ENCODE measurements around the gene GPR137.

Gene GPR137

DNA sequence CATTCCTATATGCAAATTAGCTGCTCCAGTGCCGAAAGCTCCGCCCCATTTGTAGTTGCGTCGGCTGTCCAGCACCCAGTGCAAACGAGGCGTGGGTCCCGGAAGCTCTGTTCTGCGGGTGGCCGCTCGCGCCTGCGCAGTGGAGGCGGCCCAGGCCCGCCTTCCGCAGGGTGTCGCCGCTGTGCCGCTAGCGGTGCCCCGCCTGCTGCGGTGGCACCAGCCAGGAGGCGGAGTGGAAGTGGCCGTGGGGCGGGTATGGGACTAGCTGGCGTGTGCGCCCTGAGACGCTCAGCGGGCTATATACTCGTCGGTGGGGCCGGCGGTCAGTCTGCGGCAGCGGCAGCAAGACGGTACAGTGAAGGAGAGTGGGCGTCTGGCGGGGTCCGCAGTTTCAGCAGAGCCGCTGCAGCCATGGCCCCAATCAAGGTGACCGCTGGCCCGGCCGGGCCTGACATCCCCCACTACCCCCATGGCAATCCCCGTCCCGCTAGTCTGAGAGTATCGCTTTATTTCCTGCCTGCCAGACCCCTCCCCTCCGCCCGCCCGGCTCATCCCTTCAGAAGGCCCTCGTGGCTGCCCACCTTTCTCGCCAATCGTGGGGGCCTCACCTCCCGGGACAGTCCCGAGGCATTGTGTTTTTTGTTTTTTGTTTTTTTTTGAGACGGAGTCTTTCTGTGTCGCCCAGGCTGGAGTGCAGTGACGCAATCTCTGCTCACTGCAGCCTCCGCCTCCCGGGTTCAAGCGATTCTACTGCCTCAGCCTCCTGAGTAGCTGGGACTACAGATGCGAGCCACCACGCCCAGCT is 32.5 kb downstream of the GPR137 start, which contains the start of gene PRDX5:
PRDX5 (plus strand) TSS at position 161 of the 805 bp plus-strand sequence; CDS start at position 256, 95 bp downstream.
- TF ChIP-seq, protein P1, sequence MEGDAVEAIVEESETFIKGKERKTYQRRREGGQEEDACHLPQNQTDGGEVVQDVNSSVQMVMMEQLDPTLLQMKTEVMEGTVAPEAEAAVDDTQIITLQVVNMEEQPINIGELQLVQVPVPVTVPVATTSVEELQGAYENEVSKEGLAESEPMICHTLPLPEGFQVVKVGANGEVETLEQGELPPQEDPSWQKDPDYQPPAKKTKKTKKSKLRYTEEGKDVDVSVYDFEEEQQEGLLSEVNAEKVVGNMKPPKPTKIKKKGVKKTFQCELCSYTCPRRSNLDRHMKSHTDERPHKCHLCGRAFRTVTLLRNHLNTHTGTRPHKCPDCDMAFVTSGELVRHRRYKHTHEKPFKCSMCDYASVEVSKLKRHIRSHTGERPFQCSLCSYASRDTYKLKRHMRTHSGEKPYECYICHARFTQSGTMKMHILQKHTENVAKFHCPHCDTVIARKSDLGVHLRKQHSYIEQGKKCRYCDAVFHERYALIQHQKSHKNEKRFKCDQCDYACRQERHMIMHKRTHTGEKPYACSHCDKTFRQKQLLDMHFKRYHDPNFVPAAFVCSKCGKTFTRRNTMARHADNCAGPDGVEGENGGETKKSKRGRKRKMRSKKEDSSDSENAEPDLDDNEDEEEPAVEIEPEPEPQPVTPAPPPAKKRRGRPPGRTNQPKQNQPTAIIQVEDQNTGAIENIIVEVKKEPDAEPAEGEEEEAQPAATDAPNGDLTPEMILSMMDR (IDR thresholded peaks at IDR 0.05; ENCODE audit: low read depth, low read length), result peak; percentile 1
- DNase-seq (ENCODE audit: low read depth in 2 of 2), result peak; percentile 97 to 98
- H3K4me3 ChIP-seq (replicated peaks in 1 of 2; ENCODE audit: low read depth in 2 of 2, low read length in 2 of 2), result peak within 1 kb of the TSS; percentile 96 to 98

DNA sequence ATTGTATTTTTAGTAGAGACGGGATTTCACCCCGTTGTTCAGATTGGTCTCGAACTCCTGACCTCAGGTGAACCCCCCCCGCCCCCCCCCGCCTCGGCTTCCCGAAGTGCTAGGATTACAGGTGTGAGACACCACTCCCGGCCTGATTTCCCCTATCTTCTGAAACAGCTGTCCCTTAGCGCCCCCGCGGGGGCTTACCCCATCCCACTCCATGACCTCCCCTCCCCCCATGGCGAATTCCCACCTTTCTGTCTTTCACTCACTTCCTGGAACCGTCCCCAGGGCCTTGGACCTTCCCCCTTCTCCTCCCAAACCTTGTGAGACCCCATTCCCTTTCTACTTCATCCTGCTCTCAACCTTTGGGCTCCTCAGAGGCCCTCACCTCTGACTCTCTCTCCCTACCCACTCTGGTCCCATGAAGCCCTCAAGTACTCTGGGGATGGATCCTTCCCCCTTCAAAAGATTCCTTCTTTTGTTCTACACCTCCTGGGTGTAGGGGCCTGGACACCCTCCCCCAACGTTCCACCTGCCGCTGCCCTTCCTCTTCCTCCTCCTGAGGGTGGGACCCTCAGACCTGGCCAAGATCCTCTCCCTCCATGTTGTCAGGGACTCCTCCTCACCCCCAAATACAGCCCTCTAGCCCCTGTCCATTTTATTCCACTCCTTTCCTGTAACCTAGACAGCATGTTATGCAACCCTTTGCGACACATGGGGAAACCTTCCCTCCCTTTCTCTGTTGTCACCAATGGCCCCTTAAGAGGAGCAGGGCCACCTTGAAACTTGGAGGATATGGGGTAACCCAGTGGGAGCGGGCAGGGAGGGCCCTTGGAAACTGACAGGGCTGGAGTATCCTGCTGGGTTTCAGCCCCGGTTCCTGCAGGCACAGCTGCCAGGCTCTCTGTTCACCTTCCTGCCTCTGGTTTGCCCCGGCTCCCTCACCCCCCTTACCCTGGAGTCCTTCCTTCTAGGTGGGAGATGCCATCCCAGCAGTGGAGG is 33.4 kb downstream of the GPR137 start:
- DNase-seq (ENCODE audit: low read depth in 2 of 2), result no peak
- peak overlapping the region; percentile 96 to 98 for H3K4me3 ChIP-seq (replicated peaks in 1 of 2; ENCODE audit: low read depth in 2 of 2, low read length in 2 of 2)
- TF ChIP-seq, protein P1 (IDR thresholded peaks at IDR 0.05; ENCODE audit: low read depth, low read length), result no peak

DNA sequence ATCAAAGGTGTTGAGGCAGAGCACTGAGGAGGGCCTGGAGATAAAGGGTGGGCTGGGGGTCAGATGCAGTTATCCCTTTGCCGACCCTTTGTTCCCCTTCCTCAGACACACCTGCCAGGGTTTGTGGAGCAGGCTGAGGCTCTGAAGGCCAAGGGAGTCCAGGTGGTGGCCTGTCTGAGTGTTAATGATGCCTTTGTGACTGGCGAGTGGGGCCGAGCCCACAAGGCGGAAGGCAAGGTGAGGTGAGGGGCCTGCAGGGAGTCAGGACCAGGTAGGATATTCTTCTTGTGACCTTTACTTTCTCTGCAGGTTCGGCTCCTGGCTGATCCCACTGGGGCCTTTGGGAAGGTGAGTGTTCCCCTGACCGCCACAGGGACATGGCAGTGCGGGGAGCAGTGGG is 34.9 kb downstream of the GPR137 start:
- DNase-seq (ENCODE audit: low read depth in 2 of 2), result no peak
- H3K4me3 ChIP-seq (replicated peaks in 1 of 2; ENCODE audit: low read depth in 2 of 2, low read length in 2 of 2), result no peak overlapping the region
- TF ChIP-seq, protein P1 (IDR thresholded peaks at IDR 0.05; ENCODE audit: low read depth, low read length), result no peak

DNA sequence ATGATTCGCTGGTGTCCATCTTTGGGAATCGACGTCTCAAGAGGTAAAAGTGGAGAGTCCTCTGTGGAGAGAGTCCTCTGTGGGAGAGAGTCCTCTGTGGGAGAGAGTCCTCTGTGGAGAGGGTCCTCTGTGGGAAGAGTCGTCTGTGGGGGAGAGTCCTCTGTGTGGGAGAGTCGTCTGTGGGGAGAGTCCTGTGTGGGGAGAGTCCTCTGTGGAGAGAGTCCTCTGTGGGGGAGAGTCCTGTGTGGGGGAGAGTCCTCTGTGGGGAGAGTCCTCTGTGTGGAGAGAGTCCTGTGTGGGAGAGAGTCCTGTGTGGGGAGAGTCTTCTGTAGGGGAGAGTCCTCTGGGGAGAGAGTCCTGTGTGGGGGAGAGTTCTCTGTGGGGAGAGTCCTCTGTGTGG is 35.4 kb downstream of the GPR137 start:
- H3K4me3 ChIP-seq (replicated peaks in 1 of 2; ENCODE audit: low read depth in 2 of 2, low read length in 2 of 2), result no peak overlapping the region

DNA sequence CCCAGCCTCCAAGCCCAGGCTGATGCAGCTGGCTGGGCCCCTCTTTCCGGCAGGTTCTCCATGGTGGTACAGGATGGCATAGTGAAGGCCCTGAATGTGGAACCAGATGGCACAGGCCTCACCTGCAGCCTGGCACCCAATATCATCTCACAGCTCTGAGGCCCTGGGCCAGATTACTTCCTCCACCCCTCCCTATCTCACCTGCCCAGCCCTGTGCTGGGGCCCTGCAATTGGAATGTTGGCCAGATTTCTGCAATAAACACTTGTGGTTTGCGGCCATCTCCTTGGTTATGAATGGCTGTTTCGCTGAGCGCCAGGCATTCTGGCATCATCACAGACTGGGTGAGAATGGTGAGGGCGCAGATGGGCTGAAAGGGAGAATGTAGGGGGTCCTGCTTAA is 35.9 kb downstream of the GPR137 start:
- TF ChIP-seq, protein P1 (IDR thresholded peaks at IDR 0.05; ENCODE audit: low read depth, low read length), result no peak
- no peak overlapping the region for H3K4me3 ChIP-seq (replicated peaks in 1 of 2; ENCODE audit: low read depth in 2 of 2, low read length in 2 of 2)
- DNase-seq (ENCODE audit: low read depth in 2 of 2), result no peak

More for the DNA sequence above, 35.4 kb downstream of the GPR137 start:
- DNase-seq (ENCODE audit: low read depth in 2 of 2), result no peak
- TF ChIP-seq, protein P1 (IDR thresholded peaks at IDR 0.05; ENCODE audit: low read depth, low read length), result no peak

DNA sequence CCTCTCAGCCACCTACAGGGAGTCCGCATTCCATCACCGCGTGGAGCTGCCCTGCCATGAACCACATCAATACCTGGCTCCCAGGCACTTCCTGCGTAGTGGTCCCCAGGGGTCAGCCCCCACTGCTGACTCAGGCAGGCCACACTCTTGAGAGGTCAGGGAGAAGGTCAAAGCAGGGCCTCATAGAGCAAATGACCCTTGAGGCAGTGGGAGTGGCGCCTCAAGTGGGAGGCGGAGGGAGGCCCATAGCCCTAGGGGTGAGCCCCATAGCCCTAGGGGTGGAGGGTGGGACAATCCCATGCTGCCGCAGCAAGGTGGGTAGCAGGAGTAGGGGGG is 37.2 kb downstream of the GPR137 start:
- TF ChIP-seq, protein P1 (IDR thresholded peaks at IDR 0.05; ENCODE audit: low read depth, low read length), result no peak
- DNase-seq (ENCODE audit: low read depth in 2 of 2), result no peak
- H3K4me3 ChIP-seq (replicated peaks in 1 of 2; ENCODE audit: low read depth in 2 of 2, low read length in 2 of 2), result no peak overlapping the region
